HL-60 (cell line): ENCODE measurements around the gene TMEM26.

Experiments used
- POLR2AphosphoS5 ChIP-seq: IDR thresholded peaks from 2 replicates; pipeline ENCODE4 v1.6.1; 2012; ENCODE audit warnings: low read depth
- TF ChIP-seq, protein P1 (sequence below): IDR thresholded peaks from one replicate; pipeline ENCODE4 v1.5.1; 2011; ENCODE audit warnings: low read length, control low read depth, inconsistent platforms; ENCODE audit not compliant: insufficient read depth
- TF ChIP-seq, protein P2 (sequence below): IDR thresholded peaks from 2 replicates; pipeline ENCODE4 v1.6.1; 2012; ENCODE audit warnings: low read depth; ENCODE audit not compliant: insufficient replicate concordance

GRCh38 chr10:61399406-61399805 lies 53.8 kb downstream of the TMEM26 start:
- TF ChIP-seq, protein P1, sequence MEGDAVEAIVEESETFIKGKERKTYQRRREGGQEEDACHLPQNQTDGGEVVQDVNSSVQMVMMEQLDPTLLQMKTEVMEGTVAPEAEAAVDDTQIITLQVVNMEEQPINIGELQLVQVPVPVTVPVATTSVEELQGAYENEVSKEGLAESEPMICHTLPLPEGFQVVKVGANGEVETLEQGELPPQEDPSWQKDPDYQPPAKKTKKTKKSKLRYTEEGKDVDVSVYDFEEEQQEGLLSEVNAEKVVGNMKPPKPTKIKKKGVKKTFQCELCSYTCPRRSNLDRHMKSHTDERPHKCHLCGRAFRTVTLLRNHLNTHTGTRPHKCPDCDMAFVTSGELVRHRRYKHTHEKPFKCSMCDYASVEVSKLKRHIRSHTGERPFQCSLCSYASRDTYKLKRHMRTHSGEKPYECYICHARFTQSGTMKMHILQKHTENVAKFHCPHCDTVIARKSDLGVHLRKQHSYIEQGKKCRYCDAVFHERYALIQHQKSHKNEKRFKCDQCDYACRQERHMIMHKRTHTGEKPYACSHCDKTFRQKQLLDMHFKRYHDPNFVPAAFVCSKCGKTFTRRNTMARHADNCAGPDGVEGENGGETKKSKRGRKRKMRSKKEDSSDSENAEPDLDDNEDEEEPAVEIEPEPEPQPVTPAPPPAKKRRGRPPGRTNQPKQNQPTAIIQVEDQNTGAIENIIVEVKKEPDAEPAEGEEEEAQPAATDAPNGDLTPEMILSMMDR, result no peak
- no peak for TF ChIP-seq POLR2AphosphoS5
- TF ChIP-seq, protein P2, sequence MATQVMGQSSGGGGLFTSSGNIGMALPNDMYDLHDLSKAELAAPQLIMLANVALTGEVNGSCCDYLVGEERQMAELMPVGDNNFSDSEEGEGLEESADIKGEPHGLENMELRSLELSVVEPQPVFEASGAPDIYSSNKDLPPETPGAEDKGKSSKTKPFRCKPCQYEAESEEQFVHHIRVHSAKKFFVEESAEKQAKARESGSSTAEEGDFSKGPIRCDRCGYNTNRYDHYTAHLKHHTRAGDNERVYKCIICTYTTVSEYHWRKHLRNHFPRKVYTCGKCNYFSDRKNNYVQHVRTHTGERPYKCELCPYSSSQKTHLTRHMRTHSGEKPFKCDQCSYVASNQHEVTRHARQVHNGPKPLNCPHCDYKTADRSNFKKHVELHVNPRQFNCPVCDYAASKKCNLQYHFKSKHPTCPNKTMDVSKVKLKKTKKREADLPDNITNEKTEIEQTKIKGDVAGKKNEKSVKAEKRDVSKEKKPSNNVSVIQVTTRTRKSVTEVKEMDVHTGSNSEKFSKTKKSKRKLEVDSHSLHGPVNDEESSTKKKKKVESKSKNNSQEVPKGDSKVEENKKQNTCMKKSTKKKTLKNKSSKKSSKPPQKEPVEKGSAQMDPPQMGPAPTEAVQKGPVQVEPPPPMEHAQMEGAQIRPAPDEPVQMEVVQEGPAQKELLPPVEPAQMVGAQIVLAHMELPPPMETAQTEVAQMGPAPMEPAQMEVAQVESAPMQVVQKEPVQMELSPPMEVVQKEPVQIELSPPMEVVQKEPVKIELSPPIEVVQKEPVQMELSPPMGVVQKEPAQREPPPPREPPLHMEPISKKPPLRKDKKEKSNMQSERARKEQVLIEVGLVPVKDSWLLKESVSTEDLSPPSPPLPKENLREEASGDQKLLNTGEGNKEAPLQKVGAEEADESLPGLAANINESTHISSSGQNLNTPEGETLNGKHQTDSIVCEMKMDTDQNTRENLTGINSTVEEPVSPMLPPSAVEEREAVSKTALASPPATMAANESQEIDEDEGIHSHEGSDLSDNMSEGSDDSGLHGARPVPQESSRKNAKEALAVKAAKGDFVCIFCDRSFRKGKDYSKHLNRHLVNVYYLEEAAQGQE, result no peak
